IgD-negative memory B cell (primary cell): Measurements from ENCODE around the gene ARHGAP36. TPM values are rescaled to one million over a fixed set of nuclear protein-coding genes. Genes with fewer than 3 reads are reported as not detected.

Source experiments
- polyA plus RNA-seq: library from polyadenylated mRNA; unstranded; fragments of 300-500 nt; fragmentation: Illumina TruSeq; gene quantifications from one replicate; pipeline ENCODE4 v1.2.3, GENCODE V29; 2021

ARHGAP36 gene
- polyA plus RNA-seq, 1 donor from 2014 or later = not detected

Other genes with a start within 250 kb of the ARHGAP36 start
- gene ENOX2, start 155.1 kb upstream of the ARHGAP36 start, polyA plus RNA-seq = 19.1 TPM
- gene IGSF1, start 231.0 kb downstream of the ARHGAP36 start, polyA plus RNA-seq = not detected